Smooth muscle cell (in vitro differentiated cells): ENCODE measurements around the gene MS4A15. TPM values are rescaled to one million over a fixed set of nuclear protein-coding genes. Genes with fewer than 3 reads are reported as not detected.

ENCODE experiments used
- DNase-seq: peaks from one replicate; lab custom pipeline; 2025; ENCODE audit not compliant: unreplicated experiment; lab: John Stamatoyannopoulos, UW
- H2AFZ ChIP-seq: fragments of 200-600 bp; sonication (generic); 2 replicates; pipeline ENCODE4 v1.6.0; 2016; ENCODE audit warnings: antibody characterized with exemption, low read depth, mild to moderate bottlenecking
- H3F3A ChIP-seq: fragments of 200-600 bp; sonication (generic); 2 replicates; pipeline ENCODE4 v1.6.0; 2017; ENCODE audit warnings: antibody characterized with exemption, low read depth
- H3K27ac ChIP-seq: fragments of 200-600 bp; sonication (generic); 2 replicates; pipeline ENCODE4 v1.5.1; 2016; ENCODE audit warnings: low read depth, mild to moderate bottlenecking
- H3K27me3 ChIP-seq: fragments of 200-600 bp; sonication (generic); 2 replicates; pipeline ENCODE4 v1.6.1; 2016; ENCODE audit warnings: low read depth, mild to moderate bottlenecking
- H3K36me3 ChIP-seq: fragments of 200-600 bp; sonication (generic); 2 replicates; pipeline ENCODE4 v1.5.1; 2016; ENCODE audit warnings: low read depth
- H3K4me1 ChIP-seq: fragments of 200-600 bp; sonication (generic); 2 replicates; pipeline ENCODE4 v1.5.1; 2016; ENCODE audit warnings: low read depth
- H3K4me2 ChIP-seq: fragments of 200-600 bp; sonication (generic); 2 replicates; pipeline ENCODE4 v1.6.0; 2016; ENCODE audit warnings: mild to moderate bottlenecking
- H3K4me3 ChIP-seq: fragments of 200-600 bp; sonication (generic); 2 replicates; pipeline ENCODE4 v1.5.1; 2016; ENCODE audit warnings: mild to moderate bottlenecking
- H3K79me2 ChIP-seq: fragments of 200-600 bp; sonication (generic); 2 replicates; pipeline ENCODE4 v1.6.0; 2016; ENCODE audit warnings: low read depth, mild to moderate bottlenecking
- H3K9ac ChIP-seq: fragments of 200-600 bp; sonication (generic); 2 replicates; pipeline ENCODE4 v1.6.0; 2016; ENCODE audit warnings: low read depth
- H3K9me3 ChIP-seq: fragments of 200-600 bp; sonication (generic); replicated peaks from 2 replicates; pipeline ENCODE4 v1.5.1; 2016; ENCODE audit warnings: low read depth
- H4K20me1 ChIP-seq: fragments of 200-600 bp; sonication (generic); 2 replicates; pipeline ENCODE4 v1.6.0; 2016; ENCODE audit warnings: low read depth
- WGBS: methylation state at CpG from one replicate; pipeline ENCODE4 v1.1.7; 2016; ENCODE audit warnings: low lambda C conversion rate; 5-methylcytosine and 5-hydroxymethylcytosine counted together
- polyA plus RNA-seq: library from polyadenylated mRNA; unstranded; fragments of >200 nt; fragmentation: Nextera tagmentation; extraction: Ambion mirVana; gene quantifications from 2 replicates; pipeline ENCODE4 v1.2.1, GENCODE V29; 2016
- total RNA-seq: library from RNA; depleted of rRNA; stranded (reverse); fragments of >200 nt; gene quantifications from 2 replicates; pipeline ENCODE4 v1.2.3, GENCODE V29; 2014
- TF ChIP-seq, protein P1 (sequence below): fragments of 200-600 bp; sonication (generic); IDR thresholded peaks from 2 replicates; pipeline ENCODE4 v1.5.1; 2017; ENCODE audit warnings: borderline replicate concordance, mild to moderate bottlenecking, antibody characterized with exemption; ENCODE audit not compliant: insufficient read depth, poor library complexity, severe bottlenecking

The MS4A15 gene
- total and polyA plus RNA-seq, 2 experiments from 2014 or later = not detected

DNA sequence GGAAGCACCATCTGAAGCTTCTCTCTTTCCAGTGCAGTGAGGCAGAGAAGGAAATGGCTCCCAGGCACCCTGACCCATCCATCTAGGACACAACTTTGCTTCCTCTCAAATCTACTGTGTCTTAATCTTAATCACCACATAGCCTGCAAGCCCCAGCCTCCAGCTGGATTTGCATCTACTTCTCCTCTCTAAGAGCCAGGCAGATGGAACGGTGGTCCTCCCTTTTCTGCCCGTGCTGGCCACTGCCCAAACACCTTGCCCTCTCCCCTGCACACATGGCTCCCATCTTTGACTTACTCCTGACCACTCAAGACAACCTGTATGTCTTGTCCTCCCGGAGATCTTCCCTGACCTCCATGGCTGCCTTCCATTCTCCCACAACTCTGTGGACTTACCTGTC, 35.9 kb downstream of the MS4A15 start:
- WGBS = 70% methylated on average over 3 of the region's 3 CpGs
- no peak for DNase-seq
- Histone ChIP-seq H4K20me1 (no peaks in the 10 kb centered on the region), H3K9ac (no peak overlapping the region), H3K27ac (no peak overlapping the region), H2AFZ (no peak overlapping the region), H3K27me3 (no peaks in the 10 kb centered on the region), H3K4me3 (no peak overlapping the region), H3K79me2 (no peaks in the 10 kb centered on the region), H3F3A (no peaks in the 10 kb centered on the region), H3K4me2 (no peak overlapping the region), H3K4me1 (no peaks in the 10 kb centered on the region), H3K36me3 (no peaks in the 10 kb centered on the region), H3K9me3 (no peaks in the 10 kb centered on the region)
- TF ChIP-seq, protein P1, sequence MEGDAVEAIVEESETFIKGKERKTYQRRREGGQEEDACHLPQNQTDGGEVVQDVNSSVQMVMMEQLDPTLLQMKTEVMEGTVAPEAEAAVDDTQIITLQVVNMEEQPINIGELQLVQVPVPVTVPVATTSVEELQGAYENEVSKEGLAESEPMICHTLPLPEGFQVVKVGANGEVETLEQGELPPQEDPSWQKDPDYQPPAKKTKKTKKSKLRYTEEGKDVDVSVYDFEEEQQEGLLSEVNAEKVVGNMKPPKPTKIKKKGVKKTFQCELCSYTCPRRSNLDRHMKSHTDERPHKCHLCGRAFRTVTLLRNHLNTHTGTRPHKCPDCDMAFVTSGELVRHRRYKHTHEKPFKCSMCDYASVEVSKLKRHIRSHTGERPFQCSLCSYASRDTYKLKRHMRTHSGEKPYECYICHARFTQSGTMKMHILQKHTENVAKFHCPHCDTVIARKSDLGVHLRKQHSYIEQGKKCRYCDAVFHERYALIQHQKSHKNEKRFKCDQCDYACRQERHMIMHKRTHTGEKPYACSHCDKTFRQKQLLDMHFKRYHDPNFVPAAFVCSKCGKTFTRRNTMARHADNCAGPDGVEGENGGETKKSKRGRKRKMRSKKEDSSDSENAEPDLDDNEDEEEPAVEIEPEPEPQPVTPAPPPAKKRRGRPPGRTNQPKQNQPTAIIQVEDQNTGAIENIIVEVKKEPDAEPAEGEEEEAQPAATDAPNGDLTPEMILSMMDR = no peak

DNA sequence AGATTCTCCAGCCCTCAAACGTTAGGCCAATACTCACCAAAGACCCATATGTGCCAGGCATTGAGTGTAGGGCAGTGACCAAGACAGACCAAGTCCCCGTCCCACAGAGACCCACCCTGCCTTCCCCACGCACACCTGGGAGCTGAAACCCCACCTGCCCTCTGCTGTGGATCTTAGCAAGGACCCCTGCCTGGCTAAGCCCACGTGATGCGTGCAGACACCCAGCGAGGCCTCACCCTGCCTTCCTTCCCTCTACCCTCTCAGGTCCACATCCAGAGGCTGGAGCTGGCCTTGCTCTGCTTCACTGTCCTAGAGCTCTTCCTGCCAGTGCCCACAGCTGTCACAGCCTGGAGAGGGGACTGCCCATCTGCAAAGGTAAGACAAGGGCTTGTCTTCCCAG, 38.6 kb downstream of the MS4A15 start:
- H4K20me1 ChIP-seq = no peaks in the 10 kb centered on the region
- H3K79me2 ChIP-seq = no peaks in the 10 kb centered on the region
- no peak overlapping the region for H3K4me2 ChIP-seq
- H3K4me3 ChIP-seq = no peak overlapping the region
- H3K9me3 ChIP-seq = no peaks in the 10 kb centered on the region
- no peak overlapping the region for H2AFZ ChIP-seq
- no peaks in the 10 kb centered on the region for H3K4me1 ChIP-seq
- H3K9ac ChIP-seq = no peak overlapping the region
- 84% methylated on average over 6 of the region's 6 CpGs for WGBS
- H3K36me3 ChIP-seq = no peaks in the 10 kb centered on the region
- TF ChIP-seq, protein P1 = no peak
- no peak overlapping the region for H3K27ac ChIP-seq
- no peaks in the 10 kb centered on the region for H3F3A ChIP-seq
- no peak for DNase-seq
- peaks cover 10% of the 10 kb centered on the region for H3K27me3 ChIP-seq

DNA sequence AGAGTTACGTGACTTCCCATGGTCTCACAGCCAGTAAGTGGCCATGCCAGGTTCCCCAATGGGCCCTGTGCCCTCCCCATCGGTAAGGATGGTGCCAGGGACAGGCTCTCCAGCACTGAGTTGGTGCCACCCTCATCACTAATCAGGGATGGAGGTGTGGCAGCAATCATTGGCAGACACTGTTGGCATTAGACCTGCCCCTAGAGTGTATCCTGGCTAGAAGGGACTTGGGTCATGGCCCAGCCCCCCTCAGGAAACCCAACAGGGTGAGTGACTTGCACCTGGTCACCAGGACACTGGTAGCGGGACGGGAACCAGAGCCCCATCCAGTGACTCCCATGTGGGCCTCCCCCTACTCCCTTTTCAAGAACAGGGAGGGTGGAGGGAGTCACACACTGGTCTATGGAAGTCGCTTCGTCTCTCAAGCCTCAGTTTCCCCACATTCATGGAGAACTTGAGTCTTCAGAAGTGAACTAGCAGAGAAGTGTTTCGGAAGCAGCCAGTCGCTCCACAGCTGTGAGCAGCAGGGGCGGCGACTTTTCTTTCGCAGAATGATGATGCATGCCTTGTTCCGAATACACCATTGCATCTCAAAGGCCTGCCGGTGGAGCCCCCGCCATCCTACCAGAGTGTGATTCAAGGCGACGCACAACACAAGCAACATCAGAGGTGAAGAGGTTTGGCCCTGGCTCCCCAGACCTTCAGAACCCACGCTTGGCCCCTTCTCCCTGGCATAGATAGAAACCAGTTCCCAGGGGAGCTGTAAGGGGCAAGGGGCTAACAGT, 41.4 kb downstream of the MS4A15 start:
- Histone ChIP-seq H3K4me2 (no peak overlapping the region), H2AFZ (no peak overlapping the region), H3K27me3 (peaks cover 10% of the 10 kb centered on the region), H3K4me3 (no peak overlapping the region), H3K9me3 (no peaks in the 10 kb centered on the region), H3K4me1 (no peaks in the 10 kb centered on the region), H3K9ac (no peak overlapping the region), H3K79me2 (no peaks in the 10 kb centered on the region), H3K27ac (no peak overlapping the region), H3K36me3 (no peaks in the 10 kb centered on the region), H4K20me1 (no peaks in the 10 kb centered on the region), H3F3A (no peaks in the 10 kb centered on the region)
- TF ChIP-seq, protein P1 = no peak
- 83% methylated on average over 17 of the region's 17 CpGs for WGBS
- no peak for DNase-seq

DNA sequence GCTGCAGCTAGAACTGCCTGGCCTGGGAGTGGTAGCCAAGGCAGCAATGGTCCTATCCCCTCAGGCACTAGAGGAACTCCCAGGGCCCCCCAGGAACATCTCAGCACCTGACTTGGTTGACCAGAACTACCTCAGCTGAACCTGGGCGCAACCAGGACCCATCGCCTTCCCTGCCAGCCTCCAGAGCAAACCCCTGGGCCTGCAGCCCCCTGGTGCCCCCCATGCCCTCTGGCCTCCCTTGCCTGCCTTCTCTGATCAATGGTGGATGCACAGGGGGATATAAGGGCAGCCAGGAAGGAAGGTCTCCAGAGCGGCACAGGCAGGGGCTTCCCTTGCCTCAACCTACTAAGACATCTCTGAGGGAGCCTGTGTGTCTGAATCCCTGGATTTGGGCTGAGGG, 42.0 kb downstream of the MS4A15 start:
- no peak for DNase-seq
- H3K79me2 ChIP-seq = no peaks in the 10 kb centered on the region
- 84% methylated on average over 3 of the region's 3 CpGs for WGBS

More for the DNA sequence above, 42.0 kb downstream of the MS4A15 start:
- Histone ChIP-seq H3K4me2 (no peak overlapping the region), H3K9ac (no peak overlapping the region), H3K4me3 (no peak overlapping the region), H3K4me1 (no peaks in the 10 kb centered on the region), H4K20me1 (no peaks in the 10 kb centered on the region), H3K27me3 (peaks cover 10% of the 10 kb centered on the region), H3K36me3 (no peaks in the 10 kb centered on the region), H3K9me3 (no peaks in the 10 kb centered on the region), H3F3A (no peaks in the 10 kb centered on the region), H3K27ac (no peak overlapping the region), H2AFZ (no peak overlapping the region)
- TF ChIP-seq, protein P1 = no peak
